Measurements from ENCODE around the gene PSPH. TPM values are rescaled to one million over a fixed set of nuclear protein-coding genes. Genes with fewer than 3 reads are reported as not detected.

Gene PSPH
- total and polyA plus RNA-seq, 2 donors (not counting 1 experiment from before 2014, with no cell fraction given): 2.0 to 6.2 TPM

DNA sequence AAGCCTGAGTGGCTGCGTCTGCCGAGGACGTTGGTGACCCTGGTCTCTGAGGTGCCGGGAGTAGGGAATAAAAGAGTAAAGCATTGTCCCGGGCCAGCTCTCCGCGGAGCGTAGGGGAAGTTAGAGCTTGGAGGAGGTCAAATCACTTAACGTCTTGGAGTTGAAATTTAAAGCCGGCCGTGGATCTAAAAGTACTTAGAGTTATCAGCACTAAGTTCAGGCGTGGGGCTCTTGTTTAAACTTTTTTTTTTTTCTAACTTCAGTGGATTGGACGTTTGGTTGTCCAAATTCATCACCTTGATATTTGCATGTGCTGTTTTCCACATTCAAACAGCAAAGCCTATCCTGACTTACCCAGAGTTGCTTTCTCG, 86.2 kb downstream of the PSPH start:
- WGBS (ENCODE audit: insufficient coverage): under 1% methylated on average over 11 of the region's 14 CpGs
- Histone ChIP-seq H3K9ac (ENCODE audit: low read length) (peak overlapping the region; percentile 68), H3K4me3 (ENCODE audit: control extremely low read depth in 1 of 5, extremely low read depth in 1 of 5, insufficient read depth in 1 of 5, low read depth in 2 of 5, low read length in 4 of 5) (peak overlapping the region; percentile 35 to 64 (median 55)), H2AFZ (ENCODE audit: insufficient read depth, low read depth, low read length, poor library complexity, severe bottlenecking) (peak overlapping the region; percentile 84), H3K36me3 (replicated peaks in 1 of 2; ENCODE audit: control extremely low read depth in 1 of 2, control insufficient read depth in 1 of 2, extremely low read depth in 1 of 2, insufficient read depth in 2 of 2, low read length in 1 of 2) (peaks cover 0 to 2% of the 10 kb centered on the region in 2 experiments), H3K27me3 (replicated peaks in 1 of 4; ENCODE audit: control extremely low read depth in 1 of 4, control insufficient read depth in 3 of 4, insufficient read depth in 4 of 4, low read length in 3 of 4) (no peaks in the 10 kb centered on the region), H3K9me3 (ENCODE audit: control extremely low read depth in 1 of 3, control insufficient read depth in 2 of 3, insufficient read depth in 1 of 3, low read length in 2 of 3) (no peaks in the 10 kb centered on the region), H3K79me2 (ENCODE audit: control insufficient read depth, insufficient read depth, low read length) (peaks cover 58% of the 10 kb centered on the region), H3K4me1 (ENCODE audit: control insufficient read depth in 2 of 2, insufficient read depth in 2 of 2, low read length in 2 of 2) (peaks cover 8 to 16% of the 10 kb centered on the region in 2 donors), H3K27ac (ENCODE audit: low read length in 2 of 2) (peak overlapping the region; percentile 56 to 88), H3K4me2 (replicated peaks; ENCODE audit: low read depth, low read length, poor library complexity, severe bottlenecking) (peak overlapping the region; percentile 83), H4K20me1 (ENCODE audit: control insufficient read depth, insufficient read depth, low read length, poor library complexity, severe bottlenecking) (peaks cover 15% of the 10 kb centered on the region)
- H3K4me1 Mint-ChIP-seq: peaks cover 39% of the 10 kb centered on the region
- ATAC-seq (ENCODE audit: low read depth): no peak
- DNase-seq: no peak
- ChIA-PET POLR2A (interaction anchor here (0.5 to 1.4 kb wide), 4 partner anchors 100 to 599 kb away, joined by 3 to 6 read pairs (median 4); no protein-coding TSS in a partner anchor), CTCF (interaction anchor here (0.7 to 3.1 kb wide), 4 partner anchors 10 to 323 kb away, joined by 3 to 25 read pairs (median 8); partner anchors contain the start of genes CCT6A and PSPH)
- peak overlapping the region; percentile 93 for H3K27ac Mint-ChIP-seq
- no peaks in the 10 kb centered on the region for H3K9me3 Mint-ChIP-seq (ENCODE audit: insufficient read depth)
- intact Hi-C loops (cut with micrococcal nuclease): loop anchor here (2.0 kb wide), 2 partner anchors 78 to 1206 kb away; partner anchors contain the start of genes SEC61G and ZNF713
- H3K4me3 Mint-ChIP-seq: peak overlapping the region; percentile 91
- no peaks in the 10 kb centered on the region for H3K27me3 Mint-ChIP-seq
- TF ChIP-seq, protein P1, sequence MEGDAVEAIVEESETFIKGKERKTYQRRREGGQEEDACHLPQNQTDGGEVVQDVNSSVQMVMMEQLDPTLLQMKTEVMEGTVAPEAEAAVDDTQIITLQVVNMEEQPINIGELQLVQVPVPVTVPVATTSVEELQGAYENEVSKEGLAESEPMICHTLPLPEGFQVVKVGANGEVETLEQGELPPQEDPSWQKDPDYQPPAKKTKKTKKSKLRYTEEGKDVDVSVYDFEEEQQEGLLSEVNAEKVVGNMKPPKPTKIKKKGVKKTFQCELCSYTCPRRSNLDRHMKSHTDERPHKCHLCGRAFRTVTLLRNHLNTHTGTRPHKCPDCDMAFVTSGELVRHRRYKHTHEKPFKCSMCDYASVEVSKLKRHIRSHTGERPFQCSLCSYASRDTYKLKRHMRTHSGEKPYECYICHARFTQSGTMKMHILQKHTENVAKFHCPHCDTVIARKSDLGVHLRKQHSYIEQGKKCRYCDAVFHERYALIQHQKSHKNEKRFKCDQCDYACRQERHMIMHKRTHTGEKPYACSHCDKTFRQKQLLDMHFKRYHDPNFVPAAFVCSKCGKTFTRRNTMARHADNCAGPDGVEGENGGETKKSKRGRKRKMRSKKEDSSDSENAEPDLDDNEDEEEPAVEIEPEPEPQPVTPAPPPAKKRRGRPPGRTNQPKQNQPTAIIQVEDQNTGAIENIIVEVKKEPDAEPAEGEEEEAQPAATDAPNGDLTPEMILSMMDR (IDR thresholded peaks at IDR 0.05): no peak
- TF ChIP-seq EZH2 (IDR thresholded peaks at IDR 0.05; ENCODE audit: borderline replicate concordance, insufficient read depth, low read depth, low read length, poor library complexity, severe bottlenecking): no peak
